AG04450 (cell line): ENCODE data around the gene FKBP6. TPM values are rescaled to one million over a fixed set of nuclear protein-coding genes. Genes with fewer than 3 reads are reported as not detected.
"Not testable (repeated sequence)": the region's sequence is repeated elsewhere in the genome, so short reads cannot be mapped to it uniquely, and the experiment has no call there.

ENCODE experiments used
- CTCF ChIA-PET: fragments of 300-600, 350-600 bp; formaldehyde crosslinking; extraction: SDS; loops from one replicate; lab custom pipeline; 2022; ENCODE audit warnings: antibody characterized with exemption, inconsistent platforms; lab: Charles Lee
- POLR2A ChIA-PET: fragments of 350-600 bp; formaldehyde crosslinking; extraction: SDS; loops from one replicate; lab custom pipeline; 2021; ENCODE audit warnings: antibody characterized with exemption, inconsistent platforms; lab: Yijun Ruan, JAX
- DNase-seq: peaks from one replicate; pipeline ENCODE4 v3.0.0-alpha.2; 2011; ENCODE audit warnings: low read depth, low spot score
- H3K27ac ChIP-seq: one replicate; pipeline ENCODE4 v1.5.1; 2012; ENCODE audit warnings: low read depth, low read length, control low read depth
- H3K27me3 ChIP-seq: one replicate; pipeline ENCODE4 v1.6.0; 2012; ENCODE audit warnings: low read length; ENCODE audit not compliant: control insufficient read depth, insufficient read depth
- H3K4me3 ChIP-seq: 2 replicates; pipeline ENCODE4 v1.5.1; 2011; ENCODE audit warnings: mild to moderate bottlenecking, low read depth, low read length, control low read depth
- H3K9me3 ChIP-seq: 2 replicates; pipeline ENCODE4 v1.5.1; 2012; ENCODE audit warnings: low read length; ENCODE audit not compliant: control insufficient read depth, insufficient read depth
- polyA plus RNA-seq: library from polyadenylated mRNA; depleted of rRNA; stranded (reverse); fragments of >200 nt; gene quantifications from 2 replicates; pipeline ENCODE4 v1.2.3, GENCODE V29; 2011
- TF ChIP-seq, protein P1 (sequence below): IDR thresholded peaks from 2 replicates; pipeline ENCODE4 v1.5.1; 2011; ENCODE audit warnings: low read depth, low read length, control low read depth, inconsistent platforms

Gene FKBP6
- polyA plus RNA-seq, 1 experiment, result not detected

DNA sequence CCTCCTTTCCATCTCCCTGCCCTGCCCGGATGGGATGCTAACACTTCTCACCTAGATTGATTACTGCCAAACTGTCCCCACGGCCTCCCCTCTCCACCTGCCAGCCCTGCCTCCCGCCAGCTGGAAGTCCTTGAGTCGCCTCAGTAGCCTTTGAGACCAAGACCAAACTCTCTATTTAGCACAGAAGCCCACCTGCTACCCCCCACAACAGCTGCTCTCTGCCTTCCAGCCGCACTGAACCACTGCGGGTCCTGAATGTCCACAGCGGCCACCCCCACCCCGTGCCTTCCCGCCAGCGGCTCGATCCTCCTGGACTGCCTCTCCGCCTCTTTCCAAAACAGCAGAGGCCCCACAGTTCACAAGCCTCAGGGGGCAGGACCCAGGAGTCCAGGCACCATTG lies 39.0 kb downstream of the FKBP6 start:
- TF ChIP-seq, protein P1, sequence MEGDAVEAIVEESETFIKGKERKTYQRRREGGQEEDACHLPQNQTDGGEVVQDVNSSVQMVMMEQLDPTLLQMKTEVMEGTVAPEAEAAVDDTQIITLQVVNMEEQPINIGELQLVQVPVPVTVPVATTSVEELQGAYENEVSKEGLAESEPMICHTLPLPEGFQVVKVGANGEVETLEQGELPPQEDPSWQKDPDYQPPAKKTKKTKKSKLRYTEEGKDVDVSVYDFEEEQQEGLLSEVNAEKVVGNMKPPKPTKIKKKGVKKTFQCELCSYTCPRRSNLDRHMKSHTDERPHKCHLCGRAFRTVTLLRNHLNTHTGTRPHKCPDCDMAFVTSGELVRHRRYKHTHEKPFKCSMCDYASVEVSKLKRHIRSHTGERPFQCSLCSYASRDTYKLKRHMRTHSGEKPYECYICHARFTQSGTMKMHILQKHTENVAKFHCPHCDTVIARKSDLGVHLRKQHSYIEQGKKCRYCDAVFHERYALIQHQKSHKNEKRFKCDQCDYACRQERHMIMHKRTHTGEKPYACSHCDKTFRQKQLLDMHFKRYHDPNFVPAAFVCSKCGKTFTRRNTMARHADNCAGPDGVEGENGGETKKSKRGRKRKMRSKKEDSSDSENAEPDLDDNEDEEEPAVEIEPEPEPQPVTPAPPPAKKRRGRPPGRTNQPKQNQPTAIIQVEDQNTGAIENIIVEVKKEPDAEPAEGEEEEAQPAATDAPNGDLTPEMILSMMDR, result no peak
- Histone ChIP-seq H3K9me3 (peaks cover 3% of the 10 kb centered on the region; the same call in 1 of the 2 replicates), H3K27ac (no peak overlapping the region), H3K4me3 (no peak overlapping the region), H3K27me3 (peaks cover 20% of the 10 kb centered on the region)
- POLR2A ChIA-PET, result no interaction called here
- DNase-seq, result no peak
- CTCF ChIA-PET, result interaction anchor here (0.6 kb wide), 2 partner anchors 24 to 37 kb away, joined by 3 read pairs; no protein-coding TSS in a partner anchor

DNA sequence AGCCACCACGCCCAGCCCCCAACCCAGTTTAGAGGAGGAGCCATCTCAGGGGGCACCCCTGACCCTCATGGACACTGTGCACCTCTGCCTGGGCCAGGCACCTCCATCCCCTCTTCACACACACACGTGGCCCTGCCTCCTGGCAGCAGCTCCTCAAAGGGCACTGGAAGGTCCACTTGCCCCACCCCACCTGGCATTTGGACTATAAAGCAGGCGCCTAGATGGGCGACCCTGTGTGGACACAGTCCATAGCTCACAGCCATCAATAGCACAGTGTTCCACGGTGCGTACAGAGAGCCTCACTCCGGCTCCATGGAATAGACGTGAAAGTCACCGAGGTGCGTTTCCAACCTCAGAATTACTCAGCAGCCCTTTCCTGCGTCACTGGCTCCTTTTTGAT lies 41.0 kb downstream of the FKBP6 start:
- Histone ChIP-seq H3K9me3 (peaks cover 3% of the 10 kb centered on the region; the same call in 1 of the 2 replicates), H3K27ac (no peak overlapping the region), H3K27me3 (peaks cover 12% of the 10 kb centered on the region), H3K4me3 (no peak overlapping the region)
- ChIA-PET POLR2A (no interaction called here), CTCF (no interaction called here)
- TF ChIP-seq, protein P1, result no peak
- DNase-seq, result no peak

DNA sequence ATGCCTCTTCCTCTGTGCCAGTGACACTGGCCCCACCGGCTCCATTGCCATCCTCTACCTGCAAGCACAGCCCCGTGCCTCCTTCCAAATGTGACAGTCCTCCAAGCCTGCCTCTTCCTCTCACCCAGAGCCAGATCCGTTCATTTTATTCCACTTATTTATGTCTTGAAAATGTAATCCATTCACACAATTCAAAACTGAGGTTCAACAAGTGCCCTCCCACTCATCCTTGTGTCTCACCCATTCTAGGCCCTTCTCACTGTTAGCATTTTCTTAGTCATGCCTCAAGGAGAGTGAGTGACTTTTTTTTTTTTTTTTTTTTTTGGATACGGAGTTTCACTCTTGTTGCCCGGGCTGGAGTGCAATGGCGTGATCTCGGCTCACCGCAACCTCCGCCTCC lies 41.7 kb downstream of the FKBP6 start:
- Histone ChIP-seq H3K9me3 (0 out of 2 replicates have a peak, but pooled peaks cover 3% of the 10 kb centered on the region), H3K4me3 (no peak overlapping the region), H3K27ac (no peak overlapping the region), H3K27me3 (peaks cover 6% of the 10 kb centered on the region)
- ChIA-PET CTCF (no interaction called here), POLR2A (no interaction called here)
- no peak for DNase-seq
- TF ChIP-seq, protein P1, result no peak

DNA sequence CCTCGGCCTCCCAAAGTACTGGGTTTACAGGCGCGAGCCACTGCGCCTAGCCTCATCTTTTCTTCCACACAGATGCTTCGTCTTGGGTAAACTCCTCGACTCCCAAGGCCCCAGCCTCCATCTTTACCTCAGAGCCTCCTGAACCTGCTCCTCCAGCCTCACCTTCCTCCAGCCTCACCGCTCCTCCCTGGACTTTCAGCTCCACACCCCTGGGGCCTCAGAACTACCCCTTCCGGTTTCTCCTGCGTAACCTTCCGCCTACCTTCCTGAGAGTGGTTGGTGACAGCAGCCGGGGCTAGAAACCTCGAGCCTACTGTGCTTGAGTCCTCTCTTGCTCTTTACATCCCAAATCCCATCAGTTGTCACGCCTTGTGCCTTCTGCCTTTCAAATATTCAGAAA lies 45.8 kb downstream of the FKBP6 start:
- ChIA-PET POLR2A (no interaction called here), CTCF (no interaction called here)
- H3K9me3 ChIP-seq, result peaks cover 17% of the 10 kb centered on the region
- no peak for DNase-seq
- H3K4me3 ChIP-seq, result no peak overlapping the region
- H3K27me3 ChIP-seq, result peaks cover 18% of the 10 kb centered on the region
- no peak overlapping the region for H3K27ac ChIP-seq
- TF ChIP-seq, protein P1, result no peak

DNA sequence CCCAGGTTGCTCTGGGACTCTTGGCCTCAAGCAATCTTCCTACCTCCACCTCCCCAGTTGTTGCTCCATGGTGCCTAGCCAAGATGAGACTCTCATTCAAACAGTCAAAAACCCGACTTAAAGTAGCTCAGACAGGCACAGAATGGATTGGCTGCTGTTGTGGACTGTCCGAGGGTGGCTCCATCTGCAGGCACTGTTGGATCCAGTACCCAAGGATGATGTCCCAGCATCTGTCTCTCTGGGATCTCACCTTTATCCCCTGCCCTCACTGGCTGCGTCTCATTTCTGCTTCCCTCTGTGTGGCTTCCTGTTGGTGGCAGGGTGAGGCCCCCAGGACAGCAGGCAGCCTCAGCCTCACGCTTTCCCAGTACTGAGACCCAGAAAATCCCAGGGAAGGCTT lies 48.3 kb downstream of the FKBP6 start:
- Histone ChIP-seq H3K27me3 (peaks cover 24% of the 10 kb centered on the region), H3K9me3 (peaks cover 16% of the 10 kb centered on the region)
- H3K4me3 ChIP-seq, H3K27ac ChIP-seq, CTCF ChIA-PET, POLR2A ChIA-PET, DNase-seq: not testable (repeated sequence)
